HepG2 (cell line): ENCODE data around the gene SLC23A2. TPM values are rescaled to one million over a fixed set of nuclear protein-coding genes. Genes with fewer than 3 reads are reported as not detected.

ENCODE experiments used
- AGO1 ChIP-seq: fragments of 200-400 bp; formaldehyde crosslinking; IDR thresholded peaks from 2 replicates; pipeline ENCODE4 v1.6.1; 2017; ENCODE audit warnings: mild to moderate bottlenecking, low read depth, low read length, moderate library complexity; ENCODE audit not compliant: poor library complexity, severe bottlenecking
- ARHGAP35 ChIP-seq: sonication (generic); formaldehyde crosslinking; IDR thresholded peaks from 2 replicates; pipeline ENCODE4 v1.9.0; 2022; ENCODE audit warnings: mild to moderate bottlenecking, inconsistent platforms, moderate library complexity, missing genetic modification reagents, borderline replicate concordance
- CBX5 ChIP-seq: sonication (generic); formaldehyde crosslinking; IDR thresholded peaks from 2 replicates; pipeline ENCODE4 v1.4.0; 2020; ENCODE audit warnings: missing genetic modification reagents, borderline replicate concordance
- CCDC6 ChIP-seq: sonication (generic); formaldehyde crosslinking; IDR thresholded peaks from 2 replicates; pipeline ENCODE4 v1.8.1; 2022; ENCODE audit warnings: mild to moderate bottlenecking, missing genetic modification reagents, moderate library complexity
- EED ChIP-seq: sonication (generic); formaldehyde crosslinking; IDR thresholded peaks from 2 replicates; pipeline ENCODE4 v1.5.0; 2020; ENCODE audit warnings: mild to moderate bottlenecking, missing genetic modification reagents
- ELF3 ChIP-seq: IDR thresholded peaks from 2 replicates; pipeline ENCODE4 v1.6.1; 2016; ENCODE audit warnings: missing genetic modification reagents, missing compliant biosample characterization
- FOXP4 ChIP-seq: sonication (generic); formaldehyde crosslinking; IDR thresholded peaks from 2 replicates; pipeline ENCODE4 v1.4.0; 2020; ENCODE audit warnings: missing genetic modification reagents
- GABPB1 ChIP-seq: IDR thresholded peaks from 2 replicates; pipeline ENCODE4 v1.6.1; 2016; ENCODE audit warnings: mild to moderate bottlenecking, missing genetic modification reagents, moderate library complexity, missing compliant biosample characterization
- GPN1 ChIP-seq: sonication (generic); formaldehyde crosslinking; IDR thresholded peaks from 2 replicates; pipeline ENCODE4 v1.5.1; 2020; ENCODE audit warnings: missing genetic modification reagents, borderline replicate concordance
- HNF4A ChIP-seq: sonication (generic); formaldehyde crosslinking; IDR thresholded peaks from 2 replicates; pipeline ENCODE4 v1.4.0; 2020; ENCODE audit warnings: missing genetic modification reagents
- HOXA5 ChIP-seq: sonication (generic); formaldehyde crosslinking; IDR thresholded peaks from 2 replicates; pipeline ENCODE4 v1.4.0; 2020; ENCODE audit warnings: missing genetic modification reagents
- ISL2 ChIP-seq: sonication (generic); formaldehyde crosslinking; IDR thresholded peaks from 2 replicates; pipeline ENCODE4 v1.5.0; 2020; ENCODE audit warnings: missing genetic modification reagents
- JUN ChIP-seq: sonication (generic); formaldehyde crosslinking; IDR thresholded peaks from 2 replicates; pipeline ENCODE4 v1.4.0; 2020; ENCODE audit warnings: mild to moderate bottlenecking, missing genetic modification reagents
- KDM2A ChIP-seq: sonication (generic); formaldehyde crosslinking; IDR thresholded peaks from 2 replicates; pipeline ENCODE4 v1.4.0; 2020; ENCODE audit warnings: low read depth, missing genetic modification reagents, borderline replicate concordance
- KLF9 ChIP-seq: IDR thresholded peaks from 2 replicates; pipeline ENCODE4 v1.6.1; 2016; ENCODE audit warnings: low read depth
- LCORL ChIP-seq, 2 experiments: fragments of 450-650 bp in 1 of 2; sonication (generic) in 1 of 2; formaldehyde crosslinking in 1 of 2; IDR thresholded peaks; 2 replicates each; pipeline versions ENCODE4 v1.5.0 to v1.6.1; 2017 to 2020; ENCODE audit warnings: antibody characterized with exemption in 1 of 2, missing genetic modification reagents in 1 of 2
- MBNL3 ChIP-seq: fragments of 250-450 bp; sonication (Bioruptor Pico); conservative IDR thresholded peaks from 2 replicates; pipeline ENCODE4 v1.8.0; 2022; ENCODE audit warnings: mild to moderate bottlenecking, inconsistent platforms
- MXD1 ChIP-seq: sonication (generic); formaldehyde crosslinking; IDR thresholded peaks from 2 replicates; pipeline ENCODE4 v1.4.0; 2020; ENCODE audit warnings: mild to moderate bottlenecking, missing genetic modification reagents
- NFATC3 ChIP-seq: sonication (generic); formaldehyde crosslinking; IDR thresholded peaks from 2 replicates; pipeline ENCODE4 v1.5.1; 2020; ENCODE audit warnings: mild to moderate bottlenecking, missing genetic modification reagents
- ONECUT2 ChIP-seq: sonication (generic); formaldehyde crosslinking; IDR thresholded peaks from 2 replicates; pipeline ENCODE4 v1.4.0; 2020; ENCODE audit warnings: missing genetic modification reagents
- RBAK ChIP-seq: sonication (generic); formaldehyde crosslinking; IDR thresholded peaks from 2 replicates; pipeline ENCODE4 v1.5.1; 2020; ENCODE audit warnings: mild to moderate bottlenecking, missing genetic modification reagents
- RNF2 ChIP-seq: fragments of 450-650 bp; conservative IDR thresholded peaks from 2 replicates; pipeline ENCODE4 v1.6.1; 2016; ENCODE audit warnings: low read depth
- SRSF1 ChIP-seq: fragments of 200-400 bp; formaldehyde crosslinking; optimal IDR thresholded peaks from 2 replicates; pipeline ENCODE3; 2017; ENCODE audit warnings: mild to moderate bottlenecking, low read depth, low read length, moderate library complexity
- TGIF2 ChIP-seq: IDR thresholded peaks from 2 replicates; pipeline ENCODE4 v1.6.1; 2016; ENCODE audit warnings: control low read depth, missing compliant biosample characterization
- ZBTB38 ChIP-seq: sonication (generic); formaldehyde crosslinking; IDR thresholded peaks from 2 replicates; pipeline ENCODE4 v1.5.1; 2020; ENCODE audit warnings: mild to moderate bottlenecking, missing genetic modification reagents
- ZKSCAN1 ChIP-seq: fragments of 150-350 bp; IDR thresholded peaks from 2 replicates; pipeline ENCODE4 v1.6.1; 2014; ENCODE audit warnings: low read length
- ZNF121 ChIP-seq: sonication (generic); formaldehyde crosslinking; IDR thresholded peaks from 2 replicates; pipeline ENCODE4 v1.5.0; 2020; ENCODE audit warnings: mild to moderate bottlenecking, missing genetic modification reagents
- ZNF317 ChIP-seq: sonication (generic); formaldehyde crosslinking; IDR thresholded peaks from 2 replicates; pipeline ENCODE4 v1.5.0; 2020; ENCODE audit warnings: mild to moderate bottlenecking, missing genetic modification reagents
- ZNF670 ChIP-seq: sonication (generic); formaldehyde crosslinking; IDR thresholded peaks from 2 replicates; pipeline ENCODE4 v1.8.0; 2022; ENCODE audit warnings: mild to moderate bottlenecking, missing genetic modification reagents, borderline replicate concordance
- ZNF772 ChIP-seq: sonication (generic); formaldehyde crosslinking; IDR thresholded peaks from 2 replicates; pipeline ENCODE4 v1.5.0; 2020; ENCODE audit warnings: mild to moderate bottlenecking, missing genetic modification reagents
- ZNF773 ChIP-seq: sonication (generic); formaldehyde crosslinking; IDR thresholded peaks from 2 replicates; pipeline ENCODE4 v1.4.0; 2020; ENCODE audit warnings: missing genetic modification reagents, borderline replicate concordance
- ZNF83 ChIP-seq: sonication (generic); formaldehyde crosslinking; IDR thresholded peaks from 2 replicates; pipeline ENCODE4 v1.4.0; 2020; ENCODE audit warnings: missing genetic modification reagents, mild to moderate bottlenecking, borderline replicate concordance
- polyA plus RNA-seq, 8 experiments: library from polyadenylated mRNA; depleted of rRNA in 3 of 8; stranded (reverse) in 7 of 8; unstranded in 1 of 8; fragments of >200 nt; fragmentation: Illumina TruSeq in 4 of 8; extraction: Trizol in 4 of 8; gene quantifications; 2 replicates each; pipeline versions ENCODE4 v1.2.1 to v1.2.3, GENCODE V29; 2011 to 2016; ENCODE audit warnings: low read depth in 4 of 8, missing spikeins in 1 of 8, mixed read lengths in 1 of 8; ENCODE audit not compliant: insufficient read depth in 1 of 8
- total RNA-seq, 5 experiments: library from RNA; depleted of rRNA; stranded (reverse); fragments of >200 nt; fragmentation: Illumina TruSeq; extraction: Trizol; gene quantifications; 2 replicates each; pipeline ENCODE4 v1.2.3, GENCODE V29; 2016; ENCODE audit warnings: low read depth in 1 of 5

Gene SLC23A2
- total and polyA plus RNA-seq, 2 of the 13 experiments (the other 11 are each of a cell fraction or from before 2014, with no cell fraction given) = 42.2 to 51.2 TPM

- TF ChIP-seq TGIF2 = no peak
- TF ChIP-seq ELF3 = no peak
- peak; percentile 41; the same call in 1 of the 2 replicates for TF ChIP-seq CBX5 (CRISPR knock-in tag)
- no peak for TF ChIP-seq EED
- TF ChIP-seq ZNF670 (CRISPR knock-in tag) = no peak
- no peak for TF ChIP-seq ZNF772 (CRISPR knock-in tag)
- 0 out of 2 replicates have a peak, but pooled peaks have one; percentile 34 for TF ChIP-seq ISL2
- no peak for TF ChIP-seq ONECUT2
- no peak for TF ChIP-seq ARHGAP35 (CRISPR knock-in tag)
- TF ChIP-seq NFATC3 (CRISPR knock-in tag) = no peak
- TF ChIP-seq LCORL (IDR thresholded peaks at IDR 0.05) = no peak
- no peak for TF ChIP-seq LCORL (CRISPR knock-in tag; IDR thresholded peaks at IDR 0.05)
- TF ChIP-seq AGO1 = no peak
- no peak for TF ChIP-seq SRSF1
- no peak for TF ChIP-seq MBNL3 (CRISPR knock-in tag)
- TF ChIP-seq RNF2 = no peak
- no peak; the same call in 1 of the 2 replicates for TF ChIP-seq RBAK (CRISPR knock-in tag)
- TF ChIP-seq ZNF121 = no peak
- no peak for TF ChIP-seq HOXA5 (CRISPR knock-in tag)
- no peak for TF ChIP-seq MXD1
- TF ChIP-seq CCDC6 (CRISPR knock-in tag) = no peak
- no peak for TF ChIP-seq ZBTB38 (CRISPR knock-in tag)
- TF ChIP-seq GABPB1 (CRISPR knock-in tag) = no peak
- no peak for TF ChIP-seq GPN1 (CRISPR knock-in tag)
- TF ChIP-seq HNF4A (CRISPR knock-in tag) = no peak
- TF ChIP-seq ZKSCAN1 = no peak
- TF ChIP-seq KLF9 (CRISPR knock-in tag) = no peak
- TF ChIP-seq ZNF83 (CRISPR knock-in tag) = no peak
- TF ChIP-seq KDM2A (CRISPR knock-in tag) = peak; percentile 54; the same call in 1 of the 2 replicates
- no peak for TF ChIP-seq ZNF773 (CRISPR knock-in tag)
- peak; percentile 79; the same call in 1 of the 2 replicates for TF ChIP-seq FOXP4 (CRISPR knock-in tag)
- TF ChIP-seq ZNF317 = no peak
- TF ChIP-seq JUN (CRISPR knock-in tag) = no peak
Observed at GRCh38 chr20:5024982-5025381, 23.7 kb upstream of the SLC23A2 start (continued).
